GM18507 (cell line): ENCODE results near the gene FOXP2.

Source experiments
- DNase-seq: peaks from one replicate; pipeline ENCODE4 v3.0.0; 2011; ENCODE audit warnings: low read depth; ENCODE audit not compliant: insufficient read length; ENCODE audit errors: extremely low spot score
- FAIRE-seq: peaks from 2 replicates; lab custom pipeline; 2011; peaks lifted over from hg19 to GRCh38; lab: Jason Lieb, UNC

The FOXP2 gene

DNA sequence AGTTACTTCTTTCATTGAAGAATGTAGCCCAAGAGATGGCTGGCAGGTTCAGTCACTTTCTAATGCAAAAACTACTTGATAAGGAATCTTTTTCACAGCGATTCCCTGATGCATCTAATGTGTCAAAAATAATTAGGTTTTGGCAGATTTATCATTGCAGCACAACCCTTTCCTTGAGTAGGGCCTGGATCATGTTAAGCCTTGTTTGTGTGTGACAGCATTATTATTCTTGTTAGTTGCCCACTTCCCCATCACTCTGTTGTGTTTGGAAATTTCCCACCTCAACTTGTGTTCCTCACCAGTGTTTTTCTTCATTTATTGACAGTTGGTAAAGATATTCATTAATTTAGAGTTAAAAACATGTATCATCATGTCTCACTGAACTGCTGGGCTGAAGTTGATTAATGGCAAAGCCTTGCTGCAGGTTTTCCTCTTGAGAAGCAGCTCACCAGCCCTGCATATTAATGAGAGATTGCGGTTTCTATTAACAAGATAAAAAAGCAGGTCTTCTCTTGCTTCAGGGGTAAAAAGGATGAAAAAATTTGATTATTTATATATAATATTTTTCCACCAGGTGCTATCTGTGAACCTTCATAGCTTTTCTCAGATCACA is 273.9 kb downstream of the FOXP2 start:
- DNase-seq (no peak), FAIRE-seq (no peak)

DNA sequence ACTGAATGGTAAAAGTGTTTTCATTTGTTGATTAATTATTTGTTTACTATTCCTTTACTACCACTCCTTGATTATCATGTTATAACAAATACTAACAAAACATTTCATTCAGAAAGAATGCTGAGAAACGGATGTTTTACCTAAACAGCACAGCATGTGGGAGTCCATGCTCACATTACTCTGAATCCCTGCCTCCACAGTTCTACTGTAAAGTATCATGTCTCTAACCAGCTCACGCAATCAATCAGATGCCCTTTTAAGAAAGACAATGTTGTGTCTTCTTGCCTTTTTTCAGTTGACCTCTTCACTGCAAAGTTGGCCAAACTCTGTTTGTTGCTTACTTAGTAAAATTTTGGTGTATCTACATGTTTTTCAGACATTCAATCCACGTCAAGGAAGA is 274.8 kb downstream of the FOXP2 start:
- FAIRE-seq, result no peak

DNA sequence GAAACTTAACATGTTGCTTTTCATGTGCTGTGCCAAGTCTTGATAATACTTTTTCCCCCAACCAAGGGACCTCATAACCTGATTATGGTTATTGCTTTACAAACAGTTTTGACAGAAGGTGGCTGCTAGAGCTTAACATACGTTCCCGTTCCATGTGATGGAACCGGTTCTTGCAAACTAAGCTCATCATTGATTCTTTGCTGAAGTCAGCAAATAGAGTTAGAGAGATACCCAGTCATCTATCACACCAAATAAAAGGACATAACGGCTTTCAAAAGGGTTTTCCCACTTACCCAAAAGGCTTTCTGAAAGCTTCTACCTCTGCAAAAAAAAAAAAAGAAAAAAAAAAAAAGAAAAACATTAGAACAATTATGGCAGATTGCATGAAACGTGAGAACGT is 277.0 kb downstream of the FOXP2 start:
- DNase-seq, result no peak
- FAIRE-seq, result no peak

More for the DNA sequence above, 274.8 kb downstream of the FOXP2 start:
- DNase-seq, result no peak

DNA sequence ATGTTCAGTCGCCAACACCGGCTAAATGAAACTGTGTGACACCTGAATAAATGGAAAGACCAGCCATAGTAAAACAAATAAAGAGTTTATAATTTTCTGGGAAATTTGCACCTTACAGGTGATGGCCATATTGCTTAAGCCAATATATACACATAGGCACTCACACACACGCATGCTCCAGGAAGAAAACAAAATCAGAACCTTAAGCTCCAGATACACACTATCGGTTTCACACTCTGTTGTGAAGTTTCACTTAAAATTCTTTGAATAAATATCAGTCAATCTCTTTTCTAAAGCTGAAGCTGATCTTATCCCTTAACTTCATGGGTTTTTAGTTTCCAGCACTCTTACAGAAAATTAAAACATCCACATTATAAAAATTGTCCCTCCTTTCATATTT is 280.6 kb downstream of the FOXP2 start:
- no peak for FAIRE-seq
- no peak for DNase-seq

DNA sequence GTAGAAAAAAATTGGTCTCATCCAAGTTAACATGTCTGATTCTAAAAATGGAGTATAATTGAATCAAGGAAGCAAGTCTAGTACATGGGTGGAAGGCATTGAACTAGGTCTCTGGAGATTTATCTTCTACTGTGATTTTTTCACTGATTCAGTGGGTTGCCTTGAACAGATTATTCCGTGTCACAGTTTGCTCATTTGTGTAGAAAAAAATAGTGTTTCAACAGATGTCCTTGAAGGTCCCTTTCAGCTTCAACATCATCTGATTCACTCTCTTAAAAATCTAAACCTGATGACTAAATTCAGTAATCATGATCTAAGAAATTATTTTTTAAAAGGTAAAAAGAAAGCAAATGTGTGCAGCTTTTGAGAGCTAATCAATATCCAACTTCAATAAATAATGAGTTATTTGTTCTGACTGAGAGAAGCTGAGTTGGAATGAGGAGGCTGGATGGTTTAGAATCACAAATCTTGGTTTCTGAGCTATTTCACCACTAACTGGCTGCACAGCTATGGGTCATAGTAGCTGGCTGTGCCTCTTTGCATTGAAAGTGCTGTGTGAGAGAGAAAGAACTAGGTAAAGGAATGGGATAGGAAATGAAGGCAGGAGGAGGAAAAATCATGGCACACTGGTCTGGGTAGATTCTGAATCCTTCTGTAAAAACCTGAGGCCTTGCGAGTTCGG is 285.8 kb downstream of the FOXP2 start:
- no peak for DNase-seq
- FAIRE-seq, result no peak

DNA sequence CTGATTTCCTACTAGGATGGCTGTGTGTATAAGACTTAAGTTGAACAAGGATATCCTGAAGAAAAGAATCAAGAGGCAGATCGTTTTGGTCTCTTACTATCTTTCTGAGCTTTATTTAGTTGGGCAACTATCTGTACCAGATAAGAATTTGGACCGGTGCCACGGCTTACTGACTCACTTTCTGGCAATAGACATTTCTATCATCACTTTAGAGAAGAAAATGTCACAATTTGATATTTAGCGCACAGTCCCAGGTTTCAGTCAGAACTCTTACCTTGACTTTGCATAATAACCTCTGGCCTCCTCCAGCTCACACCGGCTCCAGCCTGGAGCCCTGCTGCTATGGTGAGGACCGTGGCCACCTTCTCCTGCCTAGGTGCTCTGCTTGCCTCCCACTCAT is 289.1 kb downstream of the FOXP2 start:
- no peak for DNase-seq
- no peak for FAIRE-seq

DNA sequence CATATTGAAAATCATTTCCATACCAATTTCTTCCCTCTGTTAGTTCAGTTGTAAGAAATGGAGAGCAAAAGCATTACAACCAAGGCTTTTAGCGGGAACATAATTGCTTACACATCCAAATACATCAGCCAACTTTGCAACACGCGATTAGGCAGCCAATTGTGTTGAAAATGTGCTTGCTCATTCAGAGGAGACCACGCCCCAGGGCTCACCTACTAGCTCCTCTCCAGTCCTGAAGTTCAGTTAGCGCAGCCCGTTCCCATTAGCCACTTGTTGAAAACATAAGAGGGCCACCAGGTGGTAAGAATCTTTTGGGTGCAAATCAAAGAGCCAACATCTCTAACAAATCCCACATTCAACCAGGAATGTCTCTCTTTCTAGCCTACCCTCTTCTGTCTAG is 294.0 kb downstream of the FOXP2 start:
- no peak for DNase-seq
- FAIRE-seq, result no peak

DNA sequence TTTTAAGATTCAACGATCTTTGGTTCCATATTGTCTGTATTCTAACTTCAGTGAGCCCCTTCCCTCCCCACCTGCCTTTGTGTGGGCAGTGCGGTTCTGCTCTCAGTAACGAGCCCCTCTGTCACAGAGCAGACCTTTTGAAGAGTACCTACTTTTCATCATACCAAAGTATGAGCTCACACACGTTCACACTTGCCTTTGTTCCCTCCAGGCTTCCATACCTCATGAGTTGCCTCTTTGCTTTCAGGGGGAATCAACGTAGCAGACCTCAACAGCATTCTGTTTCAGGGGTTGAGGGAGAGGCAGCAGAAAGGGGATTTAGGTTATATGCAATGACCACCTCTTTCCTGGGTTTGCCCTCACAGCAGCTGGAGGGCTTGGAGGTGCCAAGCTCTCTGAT is 295.9 kb downstream of the FOXP2 start:
- DNase-seq, result no peak
- no peak for FAIRE-seq

DNA sequence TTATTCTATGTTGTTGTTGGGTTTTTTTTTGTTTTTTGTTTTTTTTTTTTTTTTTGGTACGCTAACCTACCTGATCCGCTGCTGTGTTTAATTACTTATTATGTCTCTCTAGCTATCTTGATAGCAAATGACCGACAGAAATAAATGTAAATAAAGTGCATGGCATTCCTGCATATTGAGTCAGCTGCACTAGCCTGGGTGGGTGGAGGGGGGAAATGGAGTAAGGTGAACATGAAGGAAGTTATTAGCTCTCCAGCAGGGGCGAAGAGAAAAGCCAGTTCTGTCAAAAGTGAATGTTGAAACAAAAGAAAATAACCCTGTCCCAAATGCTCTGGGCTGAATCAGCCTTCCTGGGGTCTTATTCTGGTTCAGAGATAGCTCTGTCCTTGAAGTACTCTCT is 296.6 kb downstream of the FOXP2 start:
- no peak for FAIRE-seq

DNA sequence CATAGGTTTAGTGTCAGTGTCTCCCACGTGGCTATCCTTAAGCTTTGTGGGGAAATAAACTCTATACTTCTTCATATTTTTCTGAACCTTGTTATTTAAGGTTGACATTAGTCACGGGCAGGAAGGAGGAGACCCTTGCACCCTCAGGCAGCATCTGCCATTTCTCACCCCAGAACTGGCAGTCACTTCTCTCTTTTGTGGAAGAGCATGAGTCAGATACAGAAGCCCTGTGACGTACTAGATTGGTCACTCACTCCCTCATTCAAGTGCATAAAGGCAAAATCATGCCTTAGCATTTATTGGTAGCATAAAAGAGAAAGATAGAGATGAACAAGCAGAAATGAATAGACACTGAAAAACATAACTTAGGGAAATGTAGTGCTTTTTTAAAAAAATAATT is 301.3 kb downstream of the FOXP2 start:
- FAIRE-seq (no peak), DNase-seq (no peak)

More for the DNA sequence above, 296.6 kb downstream of the FOXP2 start:
- DNase-seq, result no peak

DNA sequence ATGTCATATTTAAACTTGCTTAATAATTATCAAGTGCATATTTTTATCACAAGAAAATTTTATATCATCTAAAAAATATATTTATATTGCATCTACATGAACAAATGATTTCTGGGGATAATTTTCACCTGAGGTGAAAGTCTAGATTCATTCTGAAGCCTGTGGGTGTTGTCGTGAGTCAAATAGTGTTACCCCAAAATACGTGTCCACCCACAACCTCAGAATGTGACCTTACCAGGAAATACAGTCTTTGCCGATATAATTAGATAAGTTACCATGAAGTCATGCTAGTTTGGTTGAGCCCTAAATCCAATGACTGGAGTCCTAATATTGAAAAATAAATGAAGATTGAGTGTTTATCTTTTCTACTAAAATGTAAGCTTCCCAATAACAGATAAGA is 304.2 kb downstream of the FOXP2 start:
- DNase-seq (no peak), FAIRE-seq (no peak)

DNA sequence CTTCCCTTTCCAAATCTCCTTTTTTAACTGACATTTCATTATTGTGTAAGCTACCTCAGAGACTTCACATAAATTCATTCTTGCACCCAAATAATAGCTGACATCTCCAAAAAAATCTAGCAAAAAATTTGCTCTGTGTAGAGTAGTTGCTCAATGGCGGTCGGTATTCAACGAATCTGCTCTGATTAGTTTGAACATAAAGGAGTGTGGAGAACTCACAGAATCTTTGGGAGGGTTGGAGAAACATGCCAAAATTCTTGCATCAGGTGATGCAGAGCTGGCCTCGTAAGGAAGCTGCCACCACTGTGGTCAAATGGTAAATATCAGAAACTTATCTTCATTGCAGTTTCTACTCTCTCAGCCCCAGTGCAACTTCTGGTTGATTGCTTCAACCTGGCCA is 306.1 kb downstream of the FOXP2 start:
- no peak for DNase-seq
- FAIRE-seq, result no peak

DNA sequence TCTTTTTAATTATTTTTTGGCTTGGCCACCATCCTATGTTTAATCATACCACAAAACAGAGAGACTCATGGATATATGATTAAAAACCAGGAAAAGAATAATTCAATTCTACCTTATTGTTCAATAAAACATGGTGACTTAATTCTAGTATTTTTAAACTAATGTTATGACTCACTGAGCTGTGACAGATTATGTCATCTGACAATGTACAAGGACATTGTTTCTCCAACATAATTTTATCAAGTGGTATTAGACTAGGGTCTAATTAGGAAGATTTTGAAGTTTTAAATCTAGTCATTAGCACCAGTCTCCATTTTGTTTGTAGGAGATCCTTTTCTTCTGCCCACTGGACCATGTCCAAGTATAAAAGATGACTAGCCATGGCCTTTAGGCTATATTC is 307.9 kb downstream of the FOXP2 start:
- FAIRE-seq (no peak), DNase-seq (no peak)

DNA sequence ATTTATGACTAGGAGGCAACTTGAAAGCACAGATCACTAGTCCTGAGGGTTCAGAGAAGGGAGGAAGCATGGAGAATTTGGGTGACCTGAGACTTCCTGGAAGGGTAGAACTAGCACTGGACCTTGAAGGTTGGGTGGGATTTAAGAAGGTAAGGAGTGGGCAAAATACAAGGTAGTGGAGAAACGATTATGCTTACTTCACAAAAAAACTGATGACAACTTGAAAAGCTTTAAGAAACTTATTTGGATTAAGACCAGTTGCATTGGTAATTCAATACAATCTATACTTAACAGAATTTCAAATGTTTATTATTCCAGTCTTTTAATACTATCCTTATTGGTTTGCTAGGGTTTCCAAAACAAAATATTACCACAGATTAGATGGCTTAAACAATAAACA is 308.7 kb downstream of the FOXP2 start:
- FAIRE-seq, result no peak
- no peak for DNase-seq

DNA sequence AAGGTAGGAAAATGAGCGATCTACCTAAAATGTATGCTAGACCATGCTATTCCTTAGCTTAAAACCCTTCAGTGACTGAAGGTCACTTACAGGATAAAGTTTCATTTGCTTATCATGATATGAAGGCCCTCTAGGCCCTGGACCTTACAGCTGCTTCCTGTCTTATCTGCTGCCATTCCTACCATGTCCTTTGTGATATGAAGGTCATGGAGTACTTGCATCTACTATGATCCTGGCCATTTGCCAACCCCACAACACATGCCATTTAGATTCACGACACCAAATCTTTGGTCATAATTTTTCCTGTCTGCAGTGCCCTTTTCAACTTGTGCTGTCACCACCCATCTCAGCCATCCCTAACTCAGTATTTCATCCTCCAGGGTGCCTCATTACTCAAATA is 325.5 kb downstream of the FOXP2 start:
- FAIRE-seq (no peak), DNase-seq (no peak)

DNA sequence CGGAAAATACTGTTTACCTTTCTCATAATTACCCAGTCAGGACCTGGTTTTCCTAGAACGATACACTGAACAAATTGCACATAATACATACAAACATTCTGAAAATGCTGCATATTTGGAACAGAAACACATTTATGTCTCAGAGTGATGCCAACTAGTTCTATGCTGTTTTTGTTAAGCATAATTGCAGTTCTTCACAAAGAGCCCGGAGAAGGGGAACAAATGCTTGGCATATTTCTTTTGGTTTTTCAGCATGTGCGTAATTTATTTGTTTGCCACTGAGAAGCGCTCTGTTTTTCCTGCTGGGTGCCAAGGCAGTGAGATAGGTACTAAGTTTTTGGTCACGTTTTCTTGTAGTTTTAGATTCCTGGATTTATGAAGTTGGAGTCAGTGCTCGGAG is 326.3 kb downstream of the FOXP2 start:
- FAIRE-seq (no peak), DNase-seq (no peak)

DNA sequence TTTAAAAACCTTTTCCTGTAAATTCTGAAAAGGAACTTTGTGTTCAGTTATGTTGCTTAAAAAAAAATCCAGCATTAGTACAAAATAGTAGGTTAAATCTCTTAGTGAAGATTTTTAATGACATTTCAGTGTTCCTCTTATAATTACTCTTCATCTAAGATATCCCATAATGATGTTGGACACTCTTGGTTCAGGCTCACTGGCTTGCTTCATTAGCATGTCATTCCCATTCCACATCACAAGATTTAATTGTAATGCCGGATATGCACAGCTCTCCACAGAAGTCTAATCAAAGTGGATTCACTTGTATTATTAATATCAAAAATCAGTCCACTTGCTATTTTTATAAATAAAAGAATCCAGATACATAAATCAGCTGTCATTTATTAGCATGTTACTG is 327.3 kb downstream of the FOXP2 start:
- no peak for DNase-seq
- no peak for FAIRE-seq
